Endothelial cell of umbilical vein (primary cell): Measurements from ENCODE around the gene KCNH6. TPM values are rescaled to one million over a fixed set of nuclear protein-coding genes. Genes with fewer than 3 reads are reported as not detected.

ENCODE experiments used
- BruUV-seq: library from RNA; stranded (reverse); fragments of 400-500 nt; replicated peaks from 2 replicates; lab custom pipeline; 2021; lab: Mats Ljungman, UMichigan
- CTCF ChIA-PET: fragments of 300-600, 350-600 bp; sonication (Branson Sonifier 250); formaldehyde crosslinking; loops from one replicate; lab custom pipeline; 2021; ENCODE audit warnings: antibody characterized with exemption, inconsistent platforms; lab: Charles Lee
- POLR2A ChIA-PET: fragments of 300-600, 350-600 bp; sonication (Branson Sonifier 250); formaldehyde crosslinking; loops from one replicate; lab custom pipeline; 2021; ENCODE audit warnings: antibody characterized with exemption, inconsistent platforms; lab: Charles Lee
- DNase-seq: peaks from one replicate; pipeline ENCODE4 v3.0.0-alpha.2; 2011; ENCODE audit warnings: low read depth, low spot score
- FAIRE-seq: peaks from 2 replicates; lab custom pipeline; 2011; peaks lifted over from hg19 to GRCh38; lab: Jason Lieb, UNC
- H2AFZ ChIP-seq: 2 replicates; pipeline ENCODE4 v1.6.0; 2012; ENCODE audit warnings: low read depth, low read length, control low read depth, inconsistent platforms
- H3K27ac ChIP-seq: 2 replicates; pipeline ENCODE4 v1.5.1; 2011; ENCODE audit warnings: low read depth, mild to moderate bottlenecking, control low read depth, low read length, moderate library complexity; ENCODE audit not compliant: insufficient read depth
- H3K27me3 ChIP-seq, 2 experiments: 2 replicates each; pipeline versions ENCODE4 v1.6.0 to v1.6.1; 2011; ENCODE audit warnings: low read length in 2 of 2, mixed read lengths in 1 of 2; ENCODE audit not compliant: control insufficient read depth in 2 of 2, insufficient read depth in 2 of 2
- H3K36me3 ChIP-seq, 2 experiments: 2 replicates in 1 of 2; 3 replicates in 1 of 2; pipeline ENCODE4 v1.5.1; 2011; ENCODE audit warnings: low read length in 2 of 2, mild to moderate bottlenecking in 1 of 2, moderate library complexity in 1 of 2; ENCODE audit not compliant: control insufficient read depth in 2 of 2, insufficient read depth in 2 of 2; ENCODE audit errors: extremely low read depth in 1 of 2
- H3K4me1 ChIP-seq: 3 replicates; pipeline ENCODE4 v1.5.1; 2011; ENCODE audit warnings: mild to moderate bottlenecking, low read length; ENCODE audit not compliant: control insufficient read depth, insufficient read depth; ENCODE audit errors: extremely low read depth
- H3K4me2 ChIP-seq: 2 replicates; pipeline ENCODE4 v1.6.1; 2011; ENCODE audit warnings: low read length, control low read depth, mixed read lengths; ENCODE audit not compliant: insufficient read depth
- H3K4me3 ChIP-seq, 3 experiments: fragments of 200-600 bp in 1 of 3; sonication (generic), shearing (Covaris generic) in 1 of 3; replicated peaks in 1 of 3; 2 replicates each; pipeline ENCODE4 v1.5.1; 2011 to 2016; ENCODE audit warnings: control low read depth in 3 of 3, low read length in 3 of 3, mild to moderate bottlenecking in 2 of 3, inconsistent platforms in 1 of 3, low read depth in 1 of 3, moderate library complexity in 1 of 3; ENCODE audit not compliant: insufficient read depth in 1 of 3
- H3K79me2 ChIP-seq: 2 replicates; pipeline ENCODE4 v1.6.0; 2012; ENCODE audit warnings: low read length, inconsistent platforms; ENCODE audit not compliant: control insufficient read depth, insufficient read depth
- H3K9ac ChIP-seq: replicated peaks from 2 replicates; pipeline ENCODE3; 2011; ENCODE audit warnings: low read length, control low read depth; ENCODE audit not compliant: insufficient read depth; ENCODE audit errors: extremely low read depth
- H3K9me1 ChIP-seq: replicated peaks from 3 replicates; pipeline ENCODE4 v1.6.0; 2011; ENCODE audit warnings: mild to moderate bottlenecking, low read length; ENCODE audit not compliant: control insufficient read depth, insufficient read depth; ENCODE audit errors: extremely low read depth
- H3K9me3 ChIP-seq: replicated peaks from 2 replicates; pipeline ENCODE4 v1.5.1; 2012; ENCODE audit warnings: low read length, inconsistent platforms; ENCODE audit not compliant: control insufficient read depth, insufficient read depth
- H4K20me1 ChIP-seq: replicated peaks from 2 replicates; pipeline ENCODE3; 2011; ENCODE audit warnings: mild to moderate bottlenecking, low read length; ENCODE audit not compliant: control insufficient read depth, insufficient read depth; ENCODE audit errors: extremely low read depth
- CTCF ChIP-seq, 2 donors: IDR thresholded peaks; 1 replicate in 1 of 2; 2 replicates in 1 of 2; pipeline ENCODE4 v1.5.1; 2011; ENCODE audit warnings: low read length in 2 of 2, mild to moderate bottlenecking in 2 of 2, moderate library complexity in 2 of 2, control low read depth in 1 of 2, inconsistent platforms in 1 of 2, low read depth in 1 of 2; ENCODE audit not compliant: insufficient read depth in 1 of 2; ENCODE audit errors: extremely low read depth in 1 of 2
- FOS ChIP-seq: IDR thresholded peaks from 2 replicates; pipeline ENCODE4 v1.6.1; 2011; ENCODE audit warnings: mild to moderate bottlenecking, low read length, moderate library complexity, borderline replicate concordance; ENCODE audit not compliant: insufficient read depth
- GATA2 ChIP-seq: IDR thresholded peaks from 2 replicates; pipeline ENCODE4 v1.7.0; 2011; ENCODE audit warnings: low read depth, mild to moderate bottlenecking, moderate library complexity, mixed read lengths, low read length; ENCODE audit not compliant: insufficient read length, insufficient read depth
- JUN ChIP-seq: IDR thresholded peaks from 2 replicates; pipeline ENCODE4 v1.6.1; 2011; ENCODE audit warnings: borderline replicate concordance, low read depth; ENCODE audit not compliant: insufficient read length, insufficient read depth
- POLR2A ChIP-seq: IDR thresholded peaks from 2 replicates; pipeline ENCODE4 v1.6.1; 2012; ENCODE audit warnings: low read depth, mild to moderate bottlenecking, control low read depth, low read length
- dilution Hi-C: fragments of 300-500 bp; cut with MboI; formaldehyde crosslinking; loops from one replicate; pipeline ENCODE4 v1.15.0; 2019; ENCODE audit warnings: low sequenced_read_pairs; ENCODE audit not compliant: extremely low pct_ligation_motif_present
- intact Hi-C: fragments of 100-400 bp; cut with micrococcal nuclease; formaldehyde crosslinking; loops from one replicate; pipeline ENCODE4 v1.10.0; 2022
- polyA plus RNA-seq, 4 experiments: library from polyadenylated mRNA; depleted of rRNA in 3 of 4; stranded (reverse) in 3 of 4; unstranded in 1 of 4; fragments of >200 nt; gene quantifications; 2 replicates each; pipeline versions ENCODE4 v1.2.1 to v1.2.3, GENCODE V29; 2011 to 2012; ENCODE audit warnings: missing spikeins in 1 of 4
- total RNA-seq: library from RNA; stranded (reverse); gene quantifications from 2 replicates; pipeline ENCODE4 v1.2.3, GENCODE V29; 2021

The KCNH6 gene
- total and polyA plus RNA-seq, 2 donors (not counting 3 experiments of a cell fraction or from before 2014, with no cell fraction given) = 0.07 TPM; not detected in 1

DNA sequence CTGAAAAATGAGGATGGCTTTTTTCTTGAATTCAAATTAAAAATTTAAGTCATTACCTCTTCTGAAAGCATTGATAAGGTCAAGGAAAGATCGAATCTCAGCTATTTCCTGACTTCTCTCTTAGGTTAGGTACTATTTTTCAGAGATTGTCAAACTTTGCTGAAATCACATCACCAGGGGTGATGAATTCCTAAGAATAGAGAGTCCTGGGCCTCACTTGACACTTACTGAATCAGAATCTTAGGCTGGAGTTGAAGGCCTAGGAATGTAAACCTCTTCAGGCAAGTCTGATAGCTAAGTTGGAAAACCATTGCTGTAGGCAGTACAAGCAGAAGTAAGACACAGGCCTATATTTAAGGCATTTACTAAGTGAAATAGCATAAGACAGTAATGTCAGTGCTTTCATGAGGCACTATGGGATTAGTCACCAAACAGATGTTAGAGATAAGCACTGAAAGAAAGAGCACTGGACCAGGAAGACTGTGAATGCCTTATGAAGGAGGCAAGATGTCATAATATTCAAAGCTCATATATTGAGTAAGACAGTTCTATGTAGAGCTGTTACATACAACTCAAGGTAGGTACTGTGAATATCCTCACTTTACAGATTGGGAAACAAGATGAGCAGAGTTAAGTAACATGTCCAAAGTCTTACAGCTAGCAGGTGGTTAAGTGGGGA, 48.6 kb downstream of the KCNH6 start:
- CTCF ChIA-PET = interaction anchor here (0.9 to 2.8 kb wide), 5 partner anchors 20 to 165 kb away, joined by 3 to 18 read pairs (median 6); no protein-coding TSS in a partner anchor
- BruUV-seq = no TSS peak
- H3K4me3 ChIP-seq = no peak overlapping the region
- H3K9ac ChIP-seq = no peak overlapping the region
- peaks cover 2% of the 10 kb centered on the region for H4K20me1 ChIP-seq
- peak; percentile 58 for DNase-seq
- H3K9me1 ChIP-seq = no peaks in the 10 kb centered on the region
- no peaks in the 10 kb centered on the region for H3K36me3 ChIP-seq
- H3K4me2 ChIP-seq = peak overlapping the region; percentile 22
- H2AFZ ChIP-seq = no peak overlapping the region
- dilution Hi-C loops (no loop called here), intact Hi-C loops (no loop called here)
- TF ChIP-seq FOS (peak; percentile 63), GATA2 (peak; percentile 94), POLR2A (no peak), JUN (peak; percentile 49)
- H3K79me2 ChIP-seq = peaks cover 76% of the 10 kb centered on the region
- H3K4me1 ChIP-seq = peaks cover 13% of the 10 kb centered on the region
- H3K27me3 ChIP-seq = no peaks in the 10 kb centered on the region
- no peak overlapping the region for H3K27ac ChIP-seq
- H3K9me3 ChIP-seq = no peaks in the 10 kb centered on the region
- FAIRE-seq = peak; percentile 94
- POLR2A ChIA-PET = no interaction called here

DNA sequence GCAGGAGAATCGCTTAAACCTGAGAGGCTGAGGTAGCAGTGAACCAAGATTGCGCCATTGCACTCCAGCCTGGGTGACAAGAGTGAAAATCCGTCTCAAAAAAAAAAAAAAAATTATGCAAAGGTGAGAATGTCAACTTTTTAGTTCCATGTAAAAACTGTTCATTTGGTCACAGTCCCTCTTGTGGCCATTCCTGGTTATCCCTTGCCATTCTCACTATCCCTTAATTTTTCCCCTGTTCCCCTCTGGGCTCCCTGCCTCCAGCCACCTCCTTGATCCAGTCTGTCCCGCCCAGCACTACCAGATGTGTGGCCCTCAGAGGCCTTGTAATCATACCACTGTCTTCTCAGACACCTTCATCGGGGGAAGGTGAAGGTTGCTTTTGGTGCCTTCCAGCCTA, 50.5 kb downstream of the KCNH6 start:
- Histone ChIP-seq H4K20me1 (no peaks in the 10 kb centered on the region), H3K27ac (no peak overlapping the region), H3K27me3 (no peaks in the 10 kb centered on the region), H3K9me3 (no peaks in the 10 kb centered on the region), H3K4me2 (no peak overlapping the region), H2AFZ (no peak overlapping the region), H3K4me3 (no peak overlapping the region), H3K79me2 (peaks cover 67% of the 10 kb centered on the region), H3K9ac (no peak overlapping the region), H3K36me3 (no peaks in the 10 kb centered on the region), H3K4me1 (peaks cover 13% of the 10 kb centered on the region), H3K9me1 (no peaks in the 10 kb centered on the region)
- DNase-seq = no peak
- POLR2A ChIA-PET = no interaction called here
- peak; percentile 27 to 33 for TF ChIP-seq CTCF (IDR thresholded peaks at IDR 0.05; ENCODE audit: extremely low read depth in 1 of 2, insufficient read depth in 1 of 2, low read depth in 1 of 2, low read length in 2 of 2)
- no peak for TF ChIP-seq FOS
- CTCF ChIA-PET = interaction anchor here (0.7 to 2.8 kb wide), 4 partner anchors 13 to 167 kb away, joined by 3 to 18 read pairs (median 4); no protein-coding TSS in a partner anchor
- FAIRE-seq = peak; percentile 44
- no TSS peak for BruUV-seq
- intact Hi-C loops = loop anchor here (1.0 kb wide), 1 partner anchor 148 kb away; no protein-coding TSS in a partner anchor
- dilution Hi-C loops = no loop called here
